ENCODE data around the gene ZNF91.

DNA sequence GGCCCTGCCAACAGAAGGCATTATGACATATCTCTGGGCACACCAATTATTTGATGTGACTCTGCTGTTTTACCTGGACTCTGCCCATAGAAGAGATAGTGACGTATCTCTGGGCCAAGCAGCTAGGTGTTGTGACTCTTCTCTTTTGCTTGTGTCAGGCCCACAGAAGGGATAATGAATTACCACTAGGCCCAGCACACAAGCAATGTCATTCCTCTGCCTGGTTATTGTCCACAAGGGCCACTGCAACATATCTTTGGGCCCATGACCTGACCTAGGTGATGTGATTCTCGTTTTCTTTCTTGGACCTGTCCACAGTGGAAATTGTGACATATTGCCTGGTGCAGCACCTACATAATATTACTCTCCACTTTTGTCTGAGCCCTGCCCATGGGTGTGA lies 80.0 kb downstream of the ZNF91 start:
- TF ChIP-seq, protein P1, sequence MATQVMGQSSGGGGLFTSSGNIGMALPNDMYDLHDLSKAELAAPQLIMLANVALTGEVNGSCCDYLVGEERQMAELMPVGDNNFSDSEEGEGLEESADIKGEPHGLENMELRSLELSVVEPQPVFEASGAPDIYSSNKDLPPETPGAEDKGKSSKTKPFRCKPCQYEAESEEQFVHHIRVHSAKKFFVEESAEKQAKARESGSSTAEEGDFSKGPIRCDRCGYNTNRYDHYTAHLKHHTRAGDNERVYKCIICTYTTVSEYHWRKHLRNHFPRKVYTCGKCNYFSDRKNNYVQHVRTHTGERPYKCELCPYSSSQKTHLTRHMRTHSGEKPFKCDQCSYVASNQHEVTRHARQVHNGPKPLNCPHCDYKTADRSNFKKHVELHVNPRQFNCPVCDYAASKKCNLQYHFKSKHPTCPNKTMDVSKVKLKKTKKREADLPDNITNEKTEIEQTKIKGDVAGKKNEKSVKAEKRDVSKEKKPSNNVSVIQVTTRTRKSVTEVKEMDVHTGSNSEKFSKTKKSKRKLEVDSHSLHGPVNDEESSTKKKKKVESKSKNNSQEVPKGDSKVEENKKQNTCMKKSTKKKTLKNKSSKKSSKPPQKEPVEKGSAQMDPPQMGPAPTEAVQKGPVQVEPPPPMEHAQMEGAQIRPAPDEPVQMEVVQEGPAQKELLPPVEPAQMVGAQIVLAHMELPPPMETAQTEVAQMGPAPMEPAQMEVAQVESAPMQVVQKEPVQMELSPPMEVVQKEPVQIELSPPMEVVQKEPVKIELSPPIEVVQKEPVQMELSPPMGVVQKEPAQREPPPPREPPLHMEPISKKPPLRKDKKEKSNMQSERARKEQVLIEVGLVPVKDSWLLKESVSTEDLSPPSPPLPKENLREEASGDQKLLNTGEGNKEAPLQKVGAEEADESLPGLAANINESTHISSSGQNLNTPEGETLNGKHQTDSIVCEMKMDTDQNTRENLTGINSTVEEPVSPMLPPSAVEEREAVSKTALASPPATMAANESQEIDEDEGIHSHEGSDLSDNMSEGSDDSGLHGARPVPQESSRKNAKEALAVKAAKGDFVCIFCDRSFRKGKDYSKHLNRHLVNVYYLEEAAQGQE (IDR thresholded peaks at IDR 0.05; ENCODE audit: insufficient read depth in 1 of 2, low read depth in 2 of 2, low read length in 2 of 2) = no peak
- TF ChIP-seq TAF1 (IDR thresholded peaks at IDR 0.05; ENCODE audit: borderline replicate concordance, insufficient read depth, low read length) (no peak), POLR2AphosphoS5 (IDR thresholded peaks at IDR 0.05; ENCODE audit: low read depth, low read length) (no peak), SIN3A (IDR thresholded peaks at IDR 0.05; ENCODE audit: borderline replicate concordance, insufficient read depth, low read length) (no peak), FOXP2 (optimal IDR thresholded peaks at IDR 0.05; ENCODE audit: borderline replicate concordance, extremely low read depth, extremely low read length, insufficient read depth) (no peak)

Data from PFSK-1 (cell line).